Measurements from ENCODE around the gene LBR.

LBR gene

DNA sequence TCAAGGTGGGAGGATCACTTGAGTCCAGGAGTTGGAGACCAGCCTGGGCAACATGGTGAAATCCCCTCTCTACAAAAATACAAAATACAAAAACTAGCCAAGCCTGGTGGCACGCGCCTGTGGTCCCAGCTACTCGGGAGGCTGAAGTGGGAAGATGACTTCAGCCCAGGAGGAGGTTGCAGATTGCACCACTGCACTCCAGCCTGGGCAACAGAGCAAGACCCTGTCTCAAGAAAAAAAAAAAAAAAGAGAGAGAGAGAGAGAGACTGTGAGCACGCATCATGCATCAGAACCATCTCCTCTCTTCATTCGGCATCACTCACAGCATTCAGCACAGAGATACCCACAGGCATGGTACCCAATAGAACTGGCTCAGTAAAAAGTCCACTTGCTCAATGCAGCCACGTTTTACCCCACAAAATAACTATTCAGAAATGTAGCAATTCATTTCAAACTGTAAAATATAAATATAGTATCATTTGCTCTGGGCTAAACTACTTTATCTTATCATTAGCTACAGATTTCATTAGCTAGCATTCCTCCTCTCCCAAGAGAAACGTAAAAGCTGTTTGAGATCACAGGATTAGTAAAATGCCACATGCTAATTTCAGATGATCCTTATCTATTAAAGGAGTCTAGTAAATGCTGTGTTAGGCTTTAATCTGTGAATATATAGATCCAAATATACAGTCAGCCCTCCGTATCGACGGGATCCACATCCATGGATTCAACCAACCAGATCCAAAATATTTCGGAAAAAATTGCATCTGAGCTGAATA lies 11.7 kb downstream of the LBR start:
- Histone ChIP-seq H3K27ac (ENCODE audit: low read depth, low read length, severe bottlenecking) (no peak overlapping the region), H3K4me1 (ENCODE audit: control insufficient read depth, insufficient read depth, low read length, poor library complexity, severe bottlenecking) (no peaks in the 10 kb centered on the region), H3K9me3 (ENCODE audit: control insufficient read depth, low read length) (no peaks in the 10 kb centered on the region), H3K4me3 (ENCODE audit: extremely low read depth, insufficient read depth, low read length, poor library complexity, severe bottlenecking) (no peak overlapping the region), H3K36me3 (ENCODE audit: control insufficient read depth, insufficient read depth, low read length) (peaks cover 94% of the 10 kb centered on the region)
- WGBS, 2 experiments (ENCODE audit: insufficient coverage in 2 of 2) = 96 to 100% methylated on average over 2 to 5 of the region's 11 CpGs

DNA sequence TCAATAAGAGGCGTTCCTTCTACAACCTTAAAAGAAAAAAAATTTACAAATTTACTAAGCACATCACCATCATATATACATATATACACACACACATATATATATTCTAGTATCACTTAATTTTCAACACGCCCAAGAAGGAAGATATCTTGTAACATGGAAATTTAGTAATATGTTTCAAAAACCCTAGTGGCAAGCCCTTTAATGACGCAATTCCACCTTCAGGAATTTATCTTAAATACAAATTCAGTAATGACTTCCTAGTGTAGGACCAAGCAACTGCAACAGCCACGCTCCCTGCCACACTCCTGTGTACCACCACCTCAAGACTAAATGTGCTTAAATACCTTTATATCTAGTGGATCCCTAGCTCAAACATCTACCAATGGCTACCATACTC lies 12.5 kb downstream of the LBR start:
- Histone ChIP-seq H3K4me3 (ENCODE audit: extremely low read depth, insufficient read depth, low read length, poor library complexity, severe bottlenecking) (no peak overlapping the region), H3K4me1 (ENCODE audit: control insufficient read depth, insufficient read depth, low read length, poor library complexity, severe bottlenecking) (no peaks in the 10 kb centered on the region), H3K27ac (ENCODE audit: low read depth, low read length, severe bottlenecking) (no peak overlapping the region), H3K36me3 (ENCODE audit: control insufficient read depth, insufficient read depth, low read length) (peaks cover 94% of the 10 kb centered on the region), H3K9me3 (ENCODE audit: control insufficient read depth, low read length) (no peaks in the 10 kb centered on the region)
- WGBS, 2 experiments (ENCODE audit: insufficient coverage in 2 of 2) = 95 to 98% methylated on average over 3 of the region's 4 CpGs

DNA sequence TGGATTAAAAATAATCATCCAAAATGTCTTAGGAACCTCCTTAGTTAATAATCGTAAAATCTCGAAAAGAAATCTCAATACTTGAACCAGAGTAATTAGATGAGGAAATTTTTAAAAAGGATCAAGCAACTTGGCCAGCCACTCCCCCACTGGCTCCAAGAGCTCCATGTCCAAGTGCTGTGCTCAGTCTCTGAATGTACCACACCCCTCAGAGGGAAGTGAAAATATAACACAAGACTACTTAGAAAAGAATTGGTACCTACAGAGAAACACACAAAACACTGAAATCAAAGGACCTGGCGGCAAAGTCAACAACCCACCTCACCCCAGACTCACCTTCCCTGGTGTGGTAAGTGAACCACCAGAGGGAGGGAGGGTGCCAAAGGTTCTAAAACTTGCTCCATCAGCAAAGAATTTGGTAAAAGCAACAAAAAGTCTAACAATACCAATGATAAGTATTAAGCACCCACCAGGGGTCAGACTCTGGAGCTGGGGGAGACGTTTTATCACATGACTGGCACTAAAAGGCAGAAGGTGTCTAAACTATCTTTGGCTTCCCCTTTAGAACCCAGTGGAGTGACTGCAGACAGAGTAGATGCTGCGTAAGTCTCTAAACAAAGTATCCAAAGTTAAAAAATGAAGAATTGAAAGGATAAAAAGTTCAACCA lies 14.0 kb downstream of the LBR start:
- no peak overlapping the region for H3K4me3 ChIP-seq (ENCODE audit: extremely low read depth, insufficient read depth, low read length, poor library complexity, severe bottlenecking)
- H3K36me3 ChIP-seq (ENCODE audit: control insufficient read depth, insufficient read depth, low read length) = peaks cover 91% of the 10 kb centered on the region
- H3K4me1 ChIP-seq (ENCODE audit: control insufficient read depth, insufficient read depth, low read length, poor library complexity, severe bottlenecking) = no peaks in the 10 kb centered on the region
- WGBS, 2 experiments (ENCODE audit: insufficient coverage in 2 of 2) = 83% methylated on average over 1 of the region's 5 CpGs; no CpG with 5 or more reads in 1 of the 2 experiments
- H3K9me3 ChIP-seq (ENCODE audit: control insufficient read depth, low read length) = no peaks in the 10 kb centered on the region
- H3K27ac ChIP-seq (ENCODE audit: low read depth, low read length, severe bottlenecking) = no peak overlapping the region

DNA sequence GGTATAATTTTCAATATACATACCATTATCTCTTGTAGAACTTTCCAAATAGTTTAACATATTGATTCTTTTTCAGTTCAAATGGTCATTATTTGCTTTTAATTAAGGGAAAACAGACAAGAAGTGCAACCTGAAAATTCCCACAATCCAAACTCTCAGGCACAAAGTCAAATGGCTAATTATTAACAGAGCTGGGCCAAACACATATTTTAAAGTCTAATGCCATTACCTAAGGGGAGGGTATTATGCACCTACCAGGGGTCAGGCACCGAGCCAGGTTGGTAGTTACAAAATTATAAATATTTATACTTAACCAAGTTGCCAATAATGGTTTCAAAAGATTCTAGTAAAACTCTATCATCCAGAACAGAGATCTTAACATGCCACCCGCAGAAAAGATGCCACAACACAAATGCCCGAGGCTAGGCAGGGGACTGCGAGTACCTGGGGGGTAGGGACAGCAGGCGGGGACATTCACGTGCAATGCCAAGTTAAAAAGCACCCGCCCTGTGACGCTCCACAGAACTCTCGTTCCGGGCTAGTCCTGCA lies 15.0 kb downstream of the LBR start:
- H3K9me3 ChIP-seq (ENCODE audit: control insufficient read depth, low read length) = no peaks in the 10 kb centered on the region
- no peak overlapping the region for H3K27ac ChIP-seq (ENCODE audit: low read depth, low read length, severe bottlenecking)
- H3K36me3 ChIP-seq (ENCODE audit: control insufficient read depth, insufficient read depth, low read length) = peaks cover 89% of the 10 kb centered on the region
- no peak overlapping the region for H3K4me3 ChIP-seq (ENCODE audit: extremely low read depth, insufficient read depth, low read length, poor library complexity, severe bottlenecking)
- H3K4me1 ChIP-seq (ENCODE audit: control insufficient read depth, insufficient read depth, low read length, poor library complexity, severe bottlenecking) = no peaks in the 10 kb centered on the region
- 93 to 94% methylated on average over 9 of the region's 10 CpGs for WGBS, 2 experiments (ENCODE audit: insufficient coverage in 2 of 2)

DNA sequence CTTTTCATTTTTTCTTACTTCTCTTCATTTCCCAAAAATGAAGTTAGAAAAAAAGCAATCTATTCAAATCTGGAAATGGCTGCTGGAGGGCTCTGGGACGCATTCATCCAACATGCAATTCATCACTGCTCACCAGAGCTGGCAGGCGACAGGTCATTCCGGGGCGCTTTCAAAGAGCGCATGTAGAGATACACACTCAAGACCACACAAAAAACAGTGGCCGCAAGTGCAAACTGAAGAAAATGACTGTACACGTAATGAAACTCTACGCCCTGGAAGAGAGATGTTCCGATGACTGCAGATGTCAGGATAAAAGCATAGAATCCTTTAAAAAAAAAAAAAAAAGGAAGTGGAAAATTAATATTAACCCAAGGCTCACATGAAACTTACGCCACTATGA lies 15.5 kb downstream of the LBR start:
- WGBS, 2 experiments (ENCODE audit: insufficient coverage in 2 of 2) = 98% methylated on average over 7 of the region's 10 CpGs; no CpG with 5 or more reads in 1 of the 2 experiments
- Histone ChIP-seq H3K4me1 (ENCODE audit: control insufficient read depth, insufficient read depth, low read length, poor library complexity, severe bottlenecking) (no peaks in the 10 kb centered on the region), H3K27ac (ENCODE audit: low read depth, low read length, severe bottlenecking) (no peak overlapping the region), H3K36me3 (ENCODE audit: control insufficient read depth, insufficient read depth, low read length) (peaks cover 86% of the 10 kb centered on the region), H3K9me3 (ENCODE audit: control insufficient read depth, low read length) (no peaks in the 10 kb centered on the region), H3K4me3 (ENCODE audit: extremely low read depth, insufficient read depth, low read length, poor library complexity, severe bottlenecking) (no peak overlapping the region)

DNA sequence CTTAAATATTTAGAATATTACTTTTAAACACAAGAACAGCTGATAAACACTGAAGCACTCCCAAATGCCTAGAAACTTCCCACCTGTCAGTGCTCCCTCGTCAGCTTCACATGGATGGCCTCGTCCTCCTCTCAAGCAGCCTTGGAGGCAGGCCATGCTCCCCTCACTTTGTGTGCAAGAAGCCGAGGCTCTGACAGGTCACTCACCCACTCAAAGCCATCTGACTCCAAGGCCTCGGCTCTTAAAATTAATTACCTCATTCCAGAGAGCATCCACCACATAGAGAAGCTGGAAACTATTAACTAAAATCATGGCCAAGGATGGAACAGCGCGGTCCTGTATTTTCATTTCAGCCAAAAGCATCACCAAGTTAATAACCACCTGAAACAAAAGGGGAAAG lies 17.8 kb downstream of the LBR start:
- Histone ChIP-seq H3K4me1 (ENCODE audit: control insufficient read depth, insufficient read depth, low read length, poor library complexity, severe bottlenecking) (no peaks in the 10 kb centered on the region), H3K4me3 (ENCODE audit: extremely low read depth, insufficient read depth, low read length, poor library complexity, severe bottlenecking) (no peak overlapping the region), H3K36me3 (ENCODE audit: control insufficient read depth, insufficient read depth, low read length) (peaks cover 88% of the 10 kb centered on the region), H3K9me3 (ENCODE audit: control insufficient read depth, low read length) (no peaks in the 10 kb centered on the region), H3K27ac (ENCODE audit: low read depth, low read length, severe bottlenecking) (no peak overlapping the region)
- 91 to 100% methylated on average over 4 to 6 of the region's 6 CpGs for WGBS, 2 experiments (ENCODE audit: insufficient coverage in 2 of 2)

DNA sequence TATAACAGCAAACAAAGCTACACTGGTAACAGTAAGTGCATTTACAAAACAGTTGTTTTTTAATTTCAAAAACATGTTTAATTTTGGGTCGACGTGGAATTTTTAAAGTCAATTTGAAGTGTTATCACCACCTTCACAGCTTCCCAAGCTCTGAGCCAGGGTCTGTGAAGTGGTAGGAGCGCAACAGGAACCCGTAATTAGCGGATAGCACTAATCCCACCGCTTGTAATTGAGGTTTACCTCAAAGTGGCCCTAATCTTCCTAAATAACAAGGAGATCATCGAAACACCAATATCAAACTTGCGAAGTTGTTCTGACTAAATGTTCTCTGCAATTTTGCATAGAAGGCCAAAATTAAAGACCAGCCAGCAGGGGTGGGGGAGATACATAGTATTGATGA lies 18.8 kb downstream of the LBR start:
- H3K4me1 ChIP-seq (ENCODE audit: control insufficient read depth, insufficient read depth, low read length, poor library complexity, severe bottlenecking) = no peaks in the 10 kb centered on the region
- H3K27ac ChIP-seq (ENCODE audit: low read depth, low read length, severe bottlenecking) = no peak overlapping the region
- WGBS, 2 experiments (ENCODE audit: insufficient coverage in 2 of 2) = 94% methylated on average over 6 of the region's 8 CpGs; no CpG with 5 or more reads in 1 of the 2 experiments
- no peak overlapping the region for H3K4me3 ChIP-seq (ENCODE audit: extremely low read depth, insufficient read depth, low read length, poor library complexity, severe bottlenecking)
- H3K9me3 ChIP-seq (ENCODE audit: control insufficient read depth, low read length) = no peaks in the 10 kb centered on the region
- peaks cover 89% of the 10 kb centered on the region for H3K36me3 ChIP-seq (ENCODE audit: control insufficient read depth, insufficient read depth, low read length)

DNA sequence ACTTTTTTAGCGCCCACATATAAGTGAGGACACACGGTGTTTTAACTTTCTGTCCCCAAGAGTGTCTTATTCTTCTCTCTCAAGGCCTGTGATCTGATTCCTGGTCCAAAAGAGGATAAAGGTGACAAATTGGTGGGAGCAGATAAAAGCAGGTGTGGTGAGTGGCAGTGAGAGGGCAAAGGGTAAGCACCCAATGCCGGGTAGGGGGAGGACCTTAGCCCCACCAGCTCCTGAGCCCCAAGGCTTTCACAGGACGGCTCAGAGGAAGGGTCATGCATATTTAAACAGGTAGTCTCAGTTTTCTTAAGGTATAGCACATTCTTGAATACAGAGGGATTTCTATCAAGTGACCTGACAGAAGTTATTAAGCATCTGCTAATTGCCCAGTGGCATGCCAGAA lies 19.6 kb downstream of the LBR start:
- WGBS, 2 experiments (ENCODE audit: insufficient coverage in 2 of 2) = 72 to 100% methylated on average over 1 to 3 of the region's 4 CpGs
- no peak overlapping the region for H3K4me3 ChIP-seq (ENCODE audit: extremely low read depth, insufficient read depth, low read length, poor library complexity, severe bottlenecking)
- peaks cover 86% of the 10 kb centered on the region for H3K36me3 ChIP-seq (ENCODE audit: control insufficient read depth, insufficient read depth, low read length)
- H3K9me3 ChIP-seq (ENCODE audit: control insufficient read depth, low read length) = no peaks in the 10 kb centered on the region
- H3K27ac ChIP-seq (ENCODE audit: low read depth, low read length, severe bottlenecking) = no peak overlapping the region
- no peaks in the 10 kb centered on the region for H3K4me1 ChIP-seq (ENCODE audit: control insufficient read depth, insufficient read depth, low read length, poor library complexity, severe bottlenecking)

DNA sequence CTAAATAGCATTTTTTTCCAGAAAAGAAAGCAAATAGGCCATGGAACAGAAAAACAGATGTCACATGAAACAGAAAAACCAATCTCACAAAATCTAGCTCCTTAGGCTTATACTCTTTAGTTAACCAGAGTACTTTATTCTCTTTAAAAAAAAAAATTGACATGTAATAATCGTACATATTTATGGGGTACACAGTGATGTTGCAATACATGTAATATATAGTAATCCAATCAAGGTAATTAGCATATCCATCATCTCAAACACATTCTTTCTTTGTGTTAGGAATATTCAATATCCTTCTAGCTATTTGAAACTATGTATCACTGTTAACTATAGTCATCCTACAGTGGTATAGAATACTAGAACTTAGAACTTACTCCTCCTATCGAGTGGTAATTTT lies 20.1 kb downstream of the LBR start:
- 100% methylated on average over 1 of the region's 2 CpGs for WGBS, 2 experiments (ENCODE audit: insufficient coverage in 2 of 2)
- Histone ChIP-seq H3K27ac (ENCODE audit: low read depth, low read length, severe bottlenecking) (no peak overlapping the region), H3K4me1 (ENCODE audit: control insufficient read depth, insufficient read depth, low read length, poor library complexity, severe bottlenecking) (no peaks in the 10 kb centered on the region), H3K36me3 (ENCODE audit: control insufficient read depth, insufficient read depth, low read length) (peaks cover 85% of the 10 kb centered on the region), H3K4me3 (ENCODE audit: extremely low read depth, insufficient read depth, low read length, poor library complexity, severe bottlenecking) (no peak overlapping the region), H3K9me3 (ENCODE audit: control insufficient read depth, low read length) (no peaks in the 10 kb centered on the region)

DNA sequence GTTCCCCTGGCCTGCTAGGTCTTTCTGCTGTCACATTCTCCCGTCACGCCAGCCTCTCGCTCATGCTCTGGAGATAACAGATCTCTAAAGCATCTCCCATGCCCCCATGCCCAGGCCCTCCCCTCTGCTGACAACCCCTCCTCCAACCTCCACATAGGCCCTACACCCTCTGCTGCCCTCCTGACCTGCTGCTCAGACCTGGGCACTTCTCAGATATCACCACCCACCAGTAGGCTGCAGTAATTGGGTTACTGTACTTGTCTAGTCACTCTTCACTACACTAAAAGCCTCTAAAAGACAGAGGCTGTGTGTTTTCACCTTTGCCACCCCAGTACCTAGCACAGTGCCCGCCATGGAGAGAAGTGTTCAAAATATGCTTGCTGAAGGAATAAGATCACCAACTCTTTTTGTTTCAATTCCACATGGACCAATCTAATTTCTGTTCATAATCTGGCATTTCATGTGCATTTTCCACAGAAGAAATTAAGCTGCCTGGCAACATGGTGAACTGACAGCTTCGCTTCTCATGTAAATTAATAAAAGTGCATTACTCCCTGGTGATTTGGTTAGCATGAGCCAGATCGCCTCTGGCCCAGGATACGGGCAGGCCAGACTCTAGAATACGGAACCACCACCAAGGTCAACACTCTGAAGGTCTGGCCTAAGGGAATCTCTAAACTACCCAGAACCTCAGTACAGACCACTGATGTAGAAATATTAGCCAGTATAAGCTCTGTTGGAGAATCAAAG lies 20.7 kb downstream of the LBR start:
- WGBS, 2 experiments (ENCODE audit: insufficient coverage in 2 of 2) = 83 to 100% methylated on average over 2 to 3 of the region's 8 CpGs
- Histone ChIP-seq H3K27ac (ENCODE audit: low read depth, low read length, severe bottlenecking) (no peak overlapping the region), H3K4me1 (ENCODE audit: control insufficient read depth, insufficient read depth, low read length, poor library complexity, severe bottlenecking) (no peaks in the 10 kb centered on the region), H3K36me3 (ENCODE audit: control insufficient read depth, insufficient read depth, low read length) (peaks cover 81% of the 10 kb centered on the region), H3K9me3 (ENCODE audit: control insufficient read depth, low read length) (no peaks in the 10 kb centered on the region), H3K4me3 (ENCODE audit: extremely low read depth, insufficient read depth, low read length, poor library complexity, severe bottlenecking) (no peak overlapping the region)

Measured in mesodermal cell (in vitro differentiated cells).